22Rv1 (cell line): Measurements from ENCODE around the gene RAD51B.

ENCODE experiments used
- ZFX ChIP-seq: fragments of 450-650 bp; IDR thresholded peaks from 2 replicates; pipeline ENCODE4 v1.6.1; 2017; ENCODE audit warnings: antibody characterized with exemption, borderline replicate concordance
- TF ChIP-seq, protein P1 (sequence below): fragments of 450-650 bp; IDR thresholded peaks from 2 replicates; pipeline ENCODE4 v1.5.1; 2017; ENCODE audit warnings: mild to moderate bottlenecking

DNA sequence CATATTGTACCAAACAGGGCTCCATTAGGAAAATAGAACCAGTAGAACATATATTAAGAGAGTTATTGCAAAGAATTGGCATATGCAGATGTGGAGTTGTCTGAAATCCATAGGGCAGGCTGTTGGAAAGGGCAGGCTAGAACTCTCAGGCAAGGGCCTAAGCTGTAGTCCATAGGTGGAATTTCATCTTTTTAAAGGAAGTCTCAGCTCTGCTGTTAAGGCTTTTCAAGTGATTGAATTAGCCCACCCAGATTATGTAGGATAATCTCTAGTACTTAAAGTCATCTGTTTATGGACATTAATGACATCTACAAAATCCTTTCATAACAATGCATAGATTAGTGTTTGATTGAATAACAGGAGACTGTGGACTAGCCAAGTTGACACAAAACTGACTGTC lies 59.4 kb downstream of the RAD51B start:
- TF ChIP-seq, protein P1, sequence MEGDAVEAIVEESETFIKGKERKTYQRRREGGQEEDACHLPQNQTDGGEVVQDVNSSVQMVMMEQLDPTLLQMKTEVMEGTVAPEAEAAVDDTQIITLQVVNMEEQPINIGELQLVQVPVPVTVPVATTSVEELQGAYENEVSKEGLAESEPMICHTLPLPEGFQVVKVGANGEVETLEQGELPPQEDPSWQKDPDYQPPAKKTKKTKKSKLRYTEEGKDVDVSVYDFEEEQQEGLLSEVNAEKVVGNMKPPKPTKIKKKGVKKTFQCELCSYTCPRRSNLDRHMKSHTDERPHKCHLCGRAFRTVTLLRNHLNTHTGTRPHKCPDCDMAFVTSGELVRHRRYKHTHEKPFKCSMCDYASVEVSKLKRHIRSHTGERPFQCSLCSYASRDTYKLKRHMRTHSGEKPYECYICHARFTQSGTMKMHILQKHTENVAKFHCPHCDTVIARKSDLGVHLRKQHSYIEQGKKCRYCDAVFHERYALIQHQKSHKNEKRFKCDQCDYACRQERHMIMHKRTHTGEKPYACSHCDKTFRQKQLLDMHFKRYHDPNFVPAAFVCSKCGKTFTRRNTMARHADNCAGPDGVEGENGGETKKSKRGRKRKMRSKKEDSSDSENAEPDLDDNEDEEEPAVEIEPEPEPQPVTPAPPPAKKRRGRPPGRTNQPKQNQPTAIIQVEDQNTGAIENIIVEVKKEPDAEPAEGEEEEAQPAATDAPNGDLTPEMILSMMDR = no peak
- TF ChIP-seq ZFX = no peak
